Stimulated activated CD8-positive, alpha-beta memory T cell treated with anti-CD3 and anti-CD28 coated beads, Interleukin-15, amount 100 ng/mL, for 4 hours (primary cell): ENCODE data around the gene CRTC1.
"Not testable (repeated sequence)": the region's sequence is repeated elsewhere in the genome, so short reads cannot be mapped to it uniquely, and the experiment has no call there.

ENCODE experiments used
- DNase-seq, 2 donors: peaks; one replicate each; pipeline ENCODE4 v3.0.0-alpha.2; 2020; ENCODE audit warnings: low read depth in 2 of 2

Gene CRTC1

GRCh38 chr19:18668744-18669523 lies 14.5 kb upstream of the CRTC1 start:
- no peak for DNase-seq

- no peak for DNase-seq
These were observed 14.0 kb upstream of the CRTC1 start for GRCh38 chr19:18669524-18669817.

DNA sequence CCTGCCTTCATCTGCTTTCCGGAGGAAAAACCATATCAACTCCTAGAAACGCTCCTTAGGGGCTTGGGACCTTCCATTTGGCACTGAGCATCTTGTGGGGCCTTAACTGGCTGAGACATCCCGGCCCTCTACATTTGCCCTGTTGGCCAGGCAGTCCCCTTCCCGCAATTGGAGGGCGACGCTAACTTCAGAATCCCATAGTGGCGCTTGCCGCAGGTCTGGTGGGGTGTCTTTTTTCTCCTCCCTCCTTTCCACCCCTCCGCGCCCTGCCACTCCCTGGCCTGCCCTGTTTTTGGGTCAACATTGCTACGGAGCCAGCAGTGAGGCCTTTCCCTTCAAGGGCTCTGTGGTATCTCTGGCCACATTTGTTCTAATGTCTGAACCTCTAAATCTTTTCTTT lies 13.6 kb upstream of the CRTC1 start:
- DNase-seq, result no peak

DNA sequence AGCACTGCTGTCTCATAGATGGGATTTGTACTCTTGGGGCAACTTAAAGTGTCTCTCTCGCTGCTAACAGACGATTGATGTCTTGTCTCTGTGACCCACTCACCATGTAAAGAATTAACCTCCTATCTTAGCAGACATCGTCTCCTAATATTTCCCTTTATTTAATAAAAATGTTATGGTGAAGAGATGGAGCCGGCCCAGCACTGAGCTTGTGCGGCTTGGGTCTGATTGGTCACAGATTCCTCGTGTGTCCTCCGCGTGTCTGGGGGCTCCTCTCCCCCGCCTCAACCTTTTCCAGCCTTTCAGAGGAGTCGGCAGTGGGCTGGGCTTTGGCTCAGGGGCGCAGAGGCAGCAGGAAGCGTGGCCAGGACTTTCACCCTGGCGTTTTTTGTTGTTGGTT lies 13.2 kb upstream of the CRTC1 start:
- DNase-seq, result no peak

GRCh38 chr19:18671303-18672043 lies 12.0 kb upstream of the CRTC1 start:
- DNase-seq, result no peak

DNA sequence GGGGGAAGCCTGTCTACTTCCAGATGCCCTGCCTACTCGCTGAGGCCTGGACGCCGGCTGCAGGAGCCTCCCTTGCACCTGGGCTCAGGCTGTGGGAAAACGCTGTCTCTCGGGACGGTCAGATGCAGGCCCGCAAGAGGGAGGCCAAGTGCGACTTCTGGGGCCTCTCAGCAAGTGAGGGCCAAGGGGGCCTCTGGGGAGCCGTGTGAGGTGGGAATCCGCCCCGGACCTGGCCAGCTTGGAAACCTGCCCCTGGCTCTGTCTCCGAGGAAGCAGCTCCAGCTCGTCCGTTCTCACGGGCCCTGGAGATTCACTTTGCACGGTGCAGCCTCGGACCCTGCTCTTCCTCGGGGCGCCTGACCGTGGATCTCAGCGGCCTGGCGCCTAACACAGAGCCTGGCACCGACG lies 11.4 kb upstream of the CRTC1 start:
- DNase-seq, result no peak

DNA sequence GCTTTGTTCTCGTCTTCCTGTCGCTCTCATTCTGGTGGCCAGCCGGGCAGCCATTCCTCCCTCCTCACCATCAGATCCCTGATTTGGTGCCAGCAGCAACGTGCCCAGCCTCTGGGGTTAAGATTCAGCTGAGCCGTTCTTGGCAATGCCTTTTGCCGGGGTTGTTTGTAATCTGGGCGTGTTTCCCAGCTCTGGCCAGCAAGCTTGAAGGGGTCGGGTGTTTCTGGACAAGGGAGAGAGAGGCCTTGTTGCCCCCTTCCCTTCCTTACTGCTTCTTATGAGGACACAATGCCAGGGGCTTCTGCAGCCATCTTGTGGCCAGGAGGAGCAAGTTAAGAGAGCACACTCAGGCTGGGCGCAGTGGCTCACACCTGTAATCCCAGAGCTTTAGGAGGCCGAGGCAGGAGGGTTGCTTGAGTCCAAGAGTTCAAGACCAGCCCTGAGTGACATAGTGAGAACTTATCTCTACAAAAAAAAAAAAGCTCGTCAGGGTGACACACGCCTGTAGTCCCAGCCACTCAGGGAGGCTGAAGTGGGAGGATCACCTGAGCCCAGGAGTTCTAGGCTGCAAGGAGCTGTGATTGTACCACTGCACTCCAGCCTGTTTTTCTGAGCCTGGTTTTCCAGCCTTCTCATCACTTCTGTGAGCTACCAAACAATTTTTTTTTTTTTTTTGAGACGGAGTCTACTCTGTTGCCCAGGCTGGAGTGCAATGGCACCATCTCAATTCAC lies 10.7 kb upstream of the CRTC1 start:
- no peak for DNase-seq

- DNase-seq, result no peak
These were observed 8.9 kb upstream of the CRTC1 start for GRCh38 chr19:18674616-18675015.

DNA sequence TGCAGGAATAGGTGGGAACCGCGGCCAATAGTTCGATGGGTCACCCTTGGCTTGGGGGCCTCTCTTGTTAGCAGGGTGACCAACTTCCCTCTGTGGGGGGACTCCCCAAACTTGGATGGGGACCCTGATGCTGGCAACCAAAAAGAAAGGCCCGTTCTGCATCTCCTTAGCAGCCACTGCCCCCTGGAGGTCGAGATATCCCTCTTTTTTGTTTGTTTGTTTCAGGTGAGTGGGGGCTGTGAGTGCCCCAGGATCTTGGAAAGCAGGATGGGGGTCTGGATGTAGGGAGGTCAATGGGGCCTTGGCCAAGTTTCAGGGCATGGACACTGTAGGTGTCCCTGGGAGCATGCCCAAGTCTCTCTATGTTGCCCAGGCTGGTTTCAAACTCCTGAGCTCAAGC lies 7.7 kb upstream of the CRTC1 start:
- no peak for DNase-seq

GRCh38 chr19:18676692-18677091 lies 6.8 kb upstream of the CRTC1 start:
- DNase-seq, result no peak

- no peak for DNase-seq
These were observed 6.3 kb upstream of the CRTC1 start for GRCh38 chr19:18677156-18677555.

- not testable (repeated sequence) for DNase-seq
These were observed 3.3 kb upstream of the CRTC1 start for GRCh38 chr19:18680148-18680547.

GRCh38 chr19:18682807-18683108 lies 722 bp upstream of the CRTC1 start:
- DNase-seq, result no peak

DNA sequence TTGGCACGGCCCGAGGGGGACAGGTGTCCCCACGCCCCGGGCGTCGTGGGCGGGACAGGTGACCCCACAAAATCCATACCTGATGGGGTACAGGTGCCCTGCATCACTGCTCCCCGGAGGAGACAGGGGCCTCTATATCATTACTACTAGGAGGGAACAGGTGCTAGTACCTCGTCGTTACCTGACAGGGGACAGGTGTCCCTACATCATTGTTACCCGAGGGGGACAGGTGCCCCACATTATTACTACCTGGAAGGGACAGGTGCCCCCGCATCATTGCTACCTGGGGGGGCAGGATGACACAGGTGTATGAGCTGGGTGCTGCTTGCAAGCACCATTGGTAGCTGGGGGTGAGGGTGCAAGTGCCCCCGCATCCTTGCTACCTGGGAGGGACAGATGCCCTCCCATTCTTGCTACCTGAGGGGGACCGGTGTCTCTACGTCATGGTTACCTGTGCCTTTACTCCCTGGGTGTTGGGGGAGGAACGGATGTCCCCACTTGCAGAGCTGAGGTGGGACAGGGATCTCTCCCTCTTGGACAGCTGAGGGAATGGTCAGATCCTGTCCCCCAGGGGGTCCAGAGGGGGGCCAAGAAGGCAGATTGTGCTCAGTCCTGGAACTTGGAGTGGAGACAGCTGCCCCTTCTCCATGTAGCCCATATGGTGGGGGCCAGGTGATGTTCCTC lies 620 bp downstream of the CRTC1 start:
- no peak for DNase-seq

DNA sequence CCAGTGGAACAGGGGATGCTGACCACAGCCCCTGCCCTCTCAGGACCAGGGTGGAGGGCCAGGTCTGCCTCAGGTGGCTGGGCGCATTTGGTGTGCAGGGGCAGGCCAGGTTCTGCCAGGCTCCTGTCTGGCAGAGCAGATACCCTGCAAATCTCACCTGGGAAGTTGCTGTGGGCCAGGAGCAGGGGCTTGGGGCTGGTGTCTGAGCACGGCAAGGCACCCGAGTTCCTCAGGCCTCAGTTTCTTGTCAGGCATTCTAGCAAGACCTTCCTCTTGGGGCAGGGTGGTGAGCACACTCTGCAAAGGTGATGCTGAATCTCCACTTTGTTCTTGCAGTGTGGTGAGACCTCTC lies 1.1 kb downstream of the CRTC1 start:
- no peak for DNase-seq

- no peak for DNase-seq
These were observed 2.2 kb downstream of the CRTC1 start for GRCh38 chr19:18685597-18686190.

GRCh38 chr19:18687740-18688465 lies 4.4 kb downstream of the CRTC1 start:
- no peak for DNase-seq

GRCh38 chr19:18696023-18696422 lies 12.5 kb downstream of the CRTC1 start:
- DNase-seq, result no peak

GRCh38 chr19:18697680-18698079 lies 14.2 kb downstream of the CRTC1 start:
- no peak for DNase-seq

GRCh38 chr19:18698321-18699167 lies 15.1 kb downstream of the CRTC1 start:
- no peak for DNase-seq
